HG03378 (cell line): ENCODE measurements around the gene TLX2.

ENCODE experiments used
- ATAC-seq: cut with Tn5 transposase; IDR thresholded peaks from one replicate; pipeline ENCODE4 v1.9.1; 2021; ENCODE audit warnings: mild to moderate bottlenecking, moderate library complexity; ENCODE audit not compliant: unreplicated experiment

The TLX2 gene

DNA sequence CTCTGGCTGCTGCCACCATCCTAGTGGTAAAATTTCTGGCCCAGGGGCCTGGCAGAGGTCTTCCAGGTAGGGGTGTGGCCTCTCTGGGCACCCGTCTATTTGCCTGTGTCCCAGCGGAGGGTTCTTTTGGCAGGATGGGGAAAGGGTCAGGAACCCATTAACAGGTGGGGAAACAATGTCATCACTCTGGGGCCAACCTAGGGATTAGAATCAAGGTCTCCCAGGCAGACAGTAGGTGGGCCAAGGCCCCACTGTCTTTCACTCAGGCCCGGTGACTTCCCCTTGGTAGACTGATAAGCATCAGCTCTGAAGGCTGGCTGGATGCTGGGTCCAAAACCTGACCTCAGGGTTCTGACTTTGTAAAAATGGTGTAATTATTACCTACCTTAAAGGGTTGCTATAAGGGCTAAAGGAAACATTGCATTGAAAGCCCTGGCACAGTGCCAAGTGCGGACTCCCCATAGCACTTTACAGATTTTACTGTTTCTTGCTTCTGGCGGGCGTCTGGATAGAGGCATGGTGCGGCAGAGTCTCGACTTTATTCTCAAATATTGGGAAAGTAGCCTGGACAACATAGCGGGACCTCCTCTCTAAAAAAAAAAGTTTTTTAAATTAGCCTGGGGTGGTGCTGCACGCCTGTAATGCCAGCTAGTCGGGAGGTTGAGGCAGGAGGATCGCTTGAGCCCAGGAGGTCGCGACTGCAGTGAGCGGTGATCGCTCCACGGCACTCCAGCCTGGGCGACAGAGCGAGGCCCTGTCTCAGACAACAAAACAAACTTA is 17.1 kb upstream of the TLX2 start:
- ATAC-seq: no peak

DNA sequence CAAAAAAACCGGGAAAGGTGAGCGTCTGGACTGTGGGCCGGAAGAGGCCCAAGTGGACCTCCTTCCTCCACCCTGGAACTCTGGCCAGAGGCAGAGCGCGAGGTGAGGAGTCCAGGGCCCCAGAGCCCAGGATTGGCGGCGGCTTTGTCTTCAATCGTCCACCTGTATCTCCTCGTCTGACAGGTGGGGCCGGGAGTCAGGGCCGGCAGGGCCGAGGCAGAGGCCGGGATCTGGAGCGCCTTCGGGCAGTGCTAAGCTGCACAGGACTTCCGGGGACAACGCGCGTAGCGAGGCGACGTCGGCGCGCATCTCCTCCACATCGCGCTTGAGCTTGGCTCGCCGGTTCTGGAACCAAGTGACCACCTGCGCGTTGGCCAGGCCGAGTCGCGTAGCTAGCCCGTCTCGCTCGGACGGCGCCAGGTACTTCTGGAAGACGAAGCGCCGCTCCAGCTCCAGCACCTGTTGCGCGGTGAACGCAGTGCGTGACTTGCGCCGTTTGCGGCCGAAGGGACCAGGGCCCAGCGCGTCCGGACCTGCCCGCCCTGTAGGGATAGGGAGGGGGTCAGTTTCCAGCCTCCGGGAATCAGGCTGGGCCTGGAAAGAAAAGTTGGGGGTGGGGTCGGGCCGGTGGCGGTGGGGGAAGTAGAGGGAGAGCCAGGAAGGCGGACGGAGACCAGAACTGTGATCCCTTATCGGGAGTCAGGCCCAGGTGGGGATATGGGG is 16.3 kb upstream of the TLX2 start:
- no peak for ATAC-seq

DNA sequence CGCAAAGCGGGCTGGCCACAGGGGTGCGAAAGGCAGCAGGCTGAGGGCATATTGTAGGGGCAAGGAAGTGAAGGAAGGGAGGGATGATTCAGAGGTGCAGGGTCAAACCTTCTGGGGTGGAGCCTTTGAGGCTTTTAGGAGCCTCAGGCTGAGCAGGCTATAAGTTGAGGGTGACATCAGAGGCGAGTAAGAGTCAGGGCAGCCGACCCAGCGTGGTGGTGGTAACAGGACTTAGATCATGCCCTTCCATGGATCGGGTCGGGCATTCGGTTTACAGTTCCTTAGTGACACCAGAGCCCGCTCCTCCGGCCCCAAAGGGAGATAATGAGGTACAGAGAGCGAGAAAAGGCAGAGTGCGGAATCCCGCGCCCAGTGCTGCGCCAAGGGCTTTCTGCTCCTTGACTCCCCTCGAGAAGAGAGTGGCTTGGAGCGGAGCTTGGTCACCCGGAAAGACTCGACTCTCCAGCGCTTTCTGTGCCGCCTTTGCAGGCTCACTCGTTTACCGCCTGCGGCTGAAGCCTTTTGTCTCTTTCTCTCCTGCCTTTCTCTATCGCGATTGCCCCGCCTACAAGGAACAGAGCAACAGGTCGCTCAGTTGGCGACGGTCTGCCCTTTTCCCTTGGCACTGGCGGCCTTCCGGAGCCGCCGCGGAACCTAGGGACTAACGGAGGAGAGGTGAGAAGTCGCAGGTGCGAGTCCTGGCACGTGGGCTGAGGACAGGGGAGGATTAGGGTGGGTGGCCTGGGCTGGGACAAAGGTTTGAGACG is 15.6 kb upstream of the TLX2 start:
- no peak for ATAC-seq

DNA sequence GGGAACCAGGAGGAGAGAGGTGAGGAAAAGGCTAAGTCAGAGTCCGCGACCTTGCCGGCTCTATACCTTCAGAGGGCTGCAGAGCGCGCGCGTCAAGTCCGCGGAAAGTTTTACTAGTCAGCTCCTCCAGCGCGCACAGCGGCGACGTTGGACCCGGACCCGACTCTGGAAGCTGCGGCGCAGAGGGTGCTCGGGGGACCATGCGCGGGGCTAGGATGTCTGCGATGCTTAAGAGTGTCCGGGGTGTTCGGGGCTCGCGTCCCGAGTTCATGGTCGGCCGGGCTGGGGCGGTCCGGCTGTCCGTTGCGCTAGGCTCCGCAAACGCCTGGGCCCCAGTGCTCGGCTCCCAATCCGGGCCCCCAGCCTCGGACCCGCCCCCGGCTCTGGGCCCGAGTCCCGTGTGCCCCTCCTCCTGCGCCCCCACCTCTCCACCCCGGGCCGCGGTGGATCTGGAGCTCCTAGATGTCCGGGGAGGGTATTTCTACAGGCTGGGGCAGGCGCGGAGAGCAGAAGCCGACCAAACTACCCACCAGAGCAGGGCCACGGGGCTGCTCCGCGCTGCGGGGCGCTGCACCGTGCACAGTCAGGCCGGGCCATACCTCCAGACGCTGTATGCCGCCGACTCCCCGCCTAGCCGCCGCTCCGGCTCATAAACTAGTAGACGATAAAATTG is 14.8 kb upstream of the TLX2 start, which contains the start of gene LBX2:
LBX2 (minus strand) TSS at position 337 of the 673 bp plus-strand sequence; CDS start at position 271, 66 bp downstream.
- no peak for ATAC-seq

DNA sequence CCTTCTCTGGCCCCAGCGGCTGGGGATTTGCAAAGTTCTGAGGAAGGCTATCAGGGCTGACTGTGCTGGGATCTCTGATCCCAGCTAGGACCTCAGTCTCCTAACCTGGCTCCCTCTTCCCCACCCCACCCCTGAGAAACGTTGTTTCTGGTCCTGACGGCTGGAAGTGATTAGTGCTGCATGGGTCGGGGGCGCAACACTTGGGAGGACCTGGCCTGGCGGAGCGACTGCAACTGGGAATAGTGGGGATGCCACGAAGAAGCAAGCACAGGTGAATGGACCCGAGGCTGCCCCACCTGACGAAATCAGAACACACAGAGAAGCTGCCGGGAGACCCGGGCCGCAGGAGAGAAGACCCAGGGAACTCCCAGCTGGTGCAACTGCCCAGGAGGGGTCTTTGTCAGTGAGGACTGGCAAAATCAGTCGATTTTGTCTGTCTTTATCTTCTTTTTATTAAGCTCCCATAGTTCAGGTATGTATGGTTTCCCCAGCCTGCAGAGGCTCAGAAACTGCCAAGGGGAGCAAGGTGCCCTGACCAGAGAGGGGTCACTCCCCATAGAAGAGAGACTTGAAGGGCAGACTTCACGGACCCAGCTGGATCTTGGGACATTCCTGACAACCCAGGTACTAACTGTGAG is 14.2 kb upstream of the TLX2 start:
- no peak for ATAC-seq

DNA sequence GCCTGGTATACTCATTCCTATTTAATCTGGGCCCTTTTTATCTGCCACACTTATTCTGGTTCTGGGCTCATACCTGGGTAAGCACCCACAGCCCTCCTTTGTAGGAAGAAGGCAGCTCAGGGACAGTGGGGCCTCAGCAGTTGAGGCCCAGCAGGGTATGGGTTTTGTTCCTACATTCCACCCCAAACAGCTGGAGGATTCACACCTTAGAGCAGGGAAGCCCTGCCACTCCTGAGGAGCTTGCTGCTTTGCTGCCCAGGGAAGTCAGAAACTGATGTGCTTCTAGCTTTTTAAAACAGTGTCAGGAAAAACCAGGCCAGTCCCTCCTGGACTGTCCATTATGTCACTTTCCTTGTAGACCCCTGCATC is 13.7 kb upstream of the TLX2 start:
- no peak for ATAC-seq

DNA sequence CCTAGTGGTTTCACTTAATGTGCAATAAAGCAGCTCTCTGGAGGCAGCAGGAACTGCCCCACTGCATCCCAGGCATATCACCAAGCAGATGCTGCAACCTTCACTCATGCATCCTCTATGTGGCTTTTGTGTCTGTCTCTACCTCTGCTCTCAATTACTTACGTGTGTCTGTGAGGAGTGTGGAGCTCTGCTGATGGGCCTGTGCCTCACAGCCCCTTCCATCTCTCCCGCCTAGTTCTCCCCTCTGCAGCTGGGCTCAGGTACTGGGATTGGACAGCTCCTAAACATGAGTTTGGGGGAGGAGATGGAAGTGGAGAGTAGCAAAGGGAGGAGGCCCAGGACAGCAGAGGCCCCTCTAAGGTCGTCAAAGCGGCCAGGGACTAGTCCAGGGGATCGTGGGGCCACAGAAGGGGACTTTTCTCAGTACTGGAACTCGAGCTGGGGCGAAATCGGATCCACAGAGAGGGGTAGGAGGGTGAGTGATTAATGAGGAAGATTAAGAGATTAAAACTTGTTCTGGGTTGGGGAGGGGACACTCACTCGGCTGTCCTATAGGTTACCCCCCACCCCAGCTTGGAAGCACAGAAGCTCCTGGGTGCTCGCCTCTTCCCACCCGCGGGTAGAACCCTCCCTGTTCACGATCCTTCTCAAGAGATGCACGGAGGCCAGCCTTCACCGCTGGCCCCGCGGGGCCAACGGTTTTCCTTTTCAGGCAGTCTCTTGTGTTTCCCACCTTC is 12.7 kb upstream of the TLX2 start:
- ATAC-seq: no peak

DNA sequence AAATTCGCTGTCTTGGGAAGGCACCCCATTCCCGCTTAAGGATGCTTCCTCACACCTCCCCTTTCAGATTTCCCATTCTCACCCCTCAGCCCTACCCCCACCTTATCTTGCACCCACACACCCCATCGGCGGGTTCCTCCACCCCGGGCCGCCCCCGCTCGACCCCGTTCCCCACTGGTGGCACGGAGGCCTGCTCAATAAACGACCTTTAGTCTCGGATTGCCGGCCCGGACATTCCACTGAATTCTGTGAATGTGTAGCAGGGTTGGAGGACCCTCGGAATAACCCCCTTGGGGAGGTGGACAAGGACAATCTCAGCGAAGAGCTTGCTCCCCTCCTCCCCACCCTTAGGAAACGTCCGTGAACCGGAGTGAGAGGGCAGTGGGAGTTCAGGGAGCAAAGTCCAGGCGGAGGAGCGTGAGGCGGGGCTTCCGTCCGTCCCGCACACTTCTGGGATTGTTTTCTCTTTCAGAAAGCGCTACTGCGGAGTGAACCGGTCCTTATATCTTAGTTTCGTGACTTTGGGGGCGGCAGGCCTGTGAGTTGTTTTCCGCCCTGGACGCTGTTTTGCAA is 12.0 kb upstream of the TLX2 start:
- ATAC-seq: no peak

DNA sequence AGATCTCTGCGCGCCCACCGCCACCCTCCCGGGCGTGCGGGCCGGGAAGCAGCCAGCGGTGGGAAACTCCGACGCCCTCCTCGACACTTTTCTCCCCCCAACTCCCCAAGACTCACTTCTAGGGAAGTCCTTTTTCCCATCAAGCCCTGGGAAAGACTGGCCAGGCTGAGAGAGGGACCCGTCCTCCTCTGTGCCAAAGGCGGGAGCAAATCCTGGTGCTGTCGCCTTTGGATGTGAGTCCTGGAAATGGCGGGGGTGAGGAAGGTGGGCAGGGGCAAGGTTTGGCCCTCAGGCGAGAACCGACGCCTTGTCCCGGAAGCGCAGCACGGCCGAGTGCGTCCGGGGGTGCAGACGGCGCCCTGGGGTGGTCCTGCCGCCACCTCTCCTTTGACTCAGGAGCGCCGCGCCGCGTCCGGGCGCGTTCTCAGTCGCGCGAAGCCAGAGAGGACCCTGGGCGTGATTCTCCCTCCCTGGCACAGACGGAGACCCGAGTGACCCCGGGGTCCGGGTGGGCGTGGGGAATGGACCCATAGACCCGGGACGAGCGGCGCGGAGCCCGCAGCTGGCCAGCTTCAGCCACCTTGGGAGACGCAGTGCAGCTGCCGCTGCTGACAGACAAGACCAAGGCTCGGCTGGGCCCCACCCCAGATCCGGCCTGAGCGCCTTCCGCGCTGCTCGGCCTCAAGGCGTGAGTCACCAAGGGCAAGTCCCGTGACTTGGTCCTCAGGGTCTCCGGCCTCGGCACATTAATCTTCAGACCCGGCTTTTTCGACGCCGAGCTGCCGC is 11.3 kb upstream of the TLX2 start:
- ATAC-seq: no peak

DNA sequence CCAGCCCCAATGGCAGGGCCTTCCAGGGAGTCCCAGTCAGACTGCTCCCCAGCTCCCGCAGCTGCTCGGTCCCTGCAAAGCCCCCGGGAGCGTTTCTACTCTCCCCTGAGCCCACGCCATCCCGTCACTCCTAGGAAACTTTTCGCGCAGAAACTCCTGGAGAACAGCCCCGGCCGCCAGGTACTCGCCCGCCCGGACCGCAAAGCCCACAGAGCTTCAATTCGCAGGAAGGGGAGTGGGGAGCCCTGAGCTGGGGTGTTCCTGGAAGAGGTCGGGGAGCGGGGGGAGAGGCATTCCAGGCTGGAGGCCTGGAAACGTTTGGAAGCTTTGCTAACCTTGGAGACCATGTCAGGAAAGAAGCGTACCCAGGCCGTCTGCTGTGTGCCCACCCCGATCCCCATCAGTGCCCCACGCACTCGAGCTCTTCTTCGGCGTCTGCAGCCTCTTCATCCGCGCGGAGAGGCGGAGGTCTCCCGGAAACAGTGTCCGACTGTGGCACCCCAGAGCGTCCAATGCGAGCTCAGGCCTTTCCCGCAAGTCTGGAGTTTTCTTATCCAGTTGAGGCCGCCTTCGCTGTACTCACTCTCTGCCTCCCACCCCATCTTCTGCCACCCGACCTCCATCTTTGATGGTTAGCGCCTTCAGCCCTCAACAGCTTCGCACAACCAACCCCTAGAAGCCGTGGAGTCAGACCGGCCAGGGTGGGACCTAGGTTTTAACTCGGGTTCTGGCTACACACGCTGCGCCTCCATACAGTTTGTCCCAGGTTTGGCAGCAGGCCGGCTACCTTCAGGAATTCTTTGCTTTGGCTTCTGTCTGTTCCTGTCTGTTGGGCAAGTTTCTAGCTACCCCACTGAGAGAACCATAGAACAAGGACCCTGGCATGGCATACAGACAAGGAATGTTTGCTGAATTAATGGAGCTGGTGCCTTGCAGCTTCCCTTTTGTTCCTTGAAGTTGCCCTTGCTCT is 10.5 kb upstream of the TLX2 start:
- no peak for ATAC-seq

DNA sequence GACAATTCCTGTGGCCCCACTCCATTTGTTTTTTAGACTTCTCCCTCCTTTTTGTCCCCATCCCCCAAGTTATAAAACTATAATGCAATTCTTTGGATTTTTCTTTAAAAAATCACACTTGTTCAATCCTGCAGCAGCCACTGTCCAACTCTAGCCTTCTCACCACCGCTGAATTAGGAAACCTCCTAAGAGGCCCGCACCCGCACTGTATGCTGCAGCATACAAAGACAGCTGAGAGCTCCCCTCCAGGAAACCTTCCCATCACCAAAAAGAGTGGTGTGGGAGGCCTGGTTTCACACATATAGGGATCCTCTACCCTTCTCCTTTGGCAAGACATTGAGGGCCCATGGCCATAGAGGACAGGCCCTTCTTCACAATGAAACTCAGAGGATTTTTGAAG is 9.7 kb upstream of the TLX2 start:
- ATAC-seq: no peak

DNA sequence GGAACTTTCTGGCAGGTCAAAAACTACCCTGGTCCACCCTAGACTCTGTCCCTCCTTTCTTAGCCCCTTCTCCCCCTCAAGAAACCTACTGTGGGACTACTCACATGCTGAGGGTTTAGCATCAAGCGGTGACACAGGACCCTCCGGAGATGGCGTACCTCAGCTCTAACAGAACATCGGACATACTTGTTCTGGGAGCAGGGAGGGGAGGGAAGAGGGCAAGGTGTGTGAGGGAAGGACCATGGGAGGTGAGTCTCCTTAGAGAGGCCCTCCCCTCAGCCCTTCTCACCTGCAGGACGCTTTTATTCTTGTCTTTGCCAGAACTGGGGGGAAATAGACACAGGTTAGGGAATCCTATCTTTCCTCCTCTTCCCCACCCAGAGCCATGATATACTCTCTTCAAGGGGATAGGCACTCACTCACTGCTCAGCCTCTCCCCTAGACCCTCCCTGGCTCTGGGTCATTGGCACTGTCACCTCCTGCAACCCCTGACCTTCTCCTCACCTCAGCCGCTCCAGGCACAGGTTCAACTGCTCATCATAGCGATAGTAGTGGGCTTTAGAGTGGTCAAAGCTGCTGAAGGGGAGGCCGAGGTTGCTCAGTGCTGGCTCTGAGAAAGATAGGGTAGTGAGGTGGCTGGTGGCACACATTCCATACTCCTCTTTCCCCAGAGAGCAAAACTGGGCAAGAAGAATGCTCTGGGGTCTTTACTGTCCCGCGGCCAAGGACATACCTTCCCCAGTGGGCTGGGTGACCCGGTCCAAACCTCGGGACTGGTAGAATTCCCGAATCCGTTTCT is 8.6 kb upstream of the TLX2 start:
- no peak for ATAC-seq

DNA sequence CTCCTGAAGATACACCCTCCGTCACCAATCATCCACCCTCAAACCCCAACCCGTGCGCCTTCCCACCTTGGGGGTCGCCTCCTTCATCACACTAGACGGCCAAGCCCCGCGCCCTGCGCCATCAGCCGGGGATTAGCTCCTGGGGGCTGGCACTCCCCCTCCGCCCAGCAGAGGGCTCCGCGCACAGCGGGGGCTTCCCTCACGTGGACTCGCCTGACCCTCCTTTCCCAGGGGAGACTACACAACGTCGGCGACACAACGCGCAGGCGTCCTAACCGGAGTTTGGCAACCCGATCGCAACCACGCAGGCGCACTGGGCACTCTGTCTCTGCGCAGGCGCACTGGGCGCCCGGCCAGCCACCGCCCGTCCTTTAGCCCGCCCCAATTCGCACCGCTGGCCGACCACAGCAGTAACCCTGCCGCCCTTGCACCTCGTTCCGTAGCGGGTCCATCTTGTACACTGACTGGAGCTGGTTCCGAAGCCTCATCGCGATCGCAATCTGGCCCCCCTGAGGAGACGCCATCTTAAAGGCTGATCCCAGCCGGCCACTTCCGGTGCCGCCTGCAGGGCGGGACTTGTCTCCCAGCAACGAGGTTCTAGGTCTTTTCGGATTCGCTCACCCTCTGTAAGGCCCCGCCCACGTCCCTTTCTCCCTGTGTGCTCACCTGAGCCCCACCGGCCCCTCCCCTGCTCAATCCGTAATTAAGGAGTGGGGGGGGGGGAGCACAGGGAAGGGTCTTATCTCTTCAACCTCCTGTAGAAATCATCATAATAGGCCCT is 6.9 kb upstream of the TLX2 start, which contains the start of gene PCGF1:
PCGF1 (minus strand) TSS at position 551 of the 781 bp plus-strand sequence; CDS start at position 524, 27 bp downstream.
- ATAC-seq: peak; percentile 88

DNA sequence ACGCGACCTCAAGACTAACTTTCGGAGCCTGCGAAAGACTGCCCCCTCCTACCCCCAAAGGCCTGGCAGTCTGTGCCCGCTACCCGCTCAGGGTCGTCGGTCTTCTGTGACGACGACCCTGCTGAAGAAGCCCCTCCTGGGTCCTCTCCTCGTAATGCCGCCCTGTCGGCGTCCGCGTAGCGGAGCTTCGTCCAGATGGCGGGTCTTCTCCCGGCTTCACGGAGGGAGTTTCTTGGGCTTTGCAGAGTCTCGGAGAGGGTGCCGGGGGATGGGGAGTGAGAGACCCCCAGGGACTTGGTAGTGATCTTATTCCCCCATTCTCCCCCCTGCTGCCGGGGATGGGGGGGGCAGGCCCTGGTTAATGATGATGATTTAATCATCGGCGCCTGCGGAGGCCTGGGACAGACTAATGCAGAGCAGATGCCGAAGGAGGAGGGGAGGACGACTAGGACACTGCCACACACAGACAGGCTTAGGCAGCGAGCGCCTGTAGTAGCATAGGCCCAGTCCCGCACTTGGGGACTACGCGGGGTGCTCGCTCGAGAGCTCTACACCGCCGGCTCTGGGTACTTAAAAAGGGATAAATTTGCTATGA is 6.2 kb upstream of the TLX2 start:
- ATAC-seq: peak; percentile 1

DNA sequence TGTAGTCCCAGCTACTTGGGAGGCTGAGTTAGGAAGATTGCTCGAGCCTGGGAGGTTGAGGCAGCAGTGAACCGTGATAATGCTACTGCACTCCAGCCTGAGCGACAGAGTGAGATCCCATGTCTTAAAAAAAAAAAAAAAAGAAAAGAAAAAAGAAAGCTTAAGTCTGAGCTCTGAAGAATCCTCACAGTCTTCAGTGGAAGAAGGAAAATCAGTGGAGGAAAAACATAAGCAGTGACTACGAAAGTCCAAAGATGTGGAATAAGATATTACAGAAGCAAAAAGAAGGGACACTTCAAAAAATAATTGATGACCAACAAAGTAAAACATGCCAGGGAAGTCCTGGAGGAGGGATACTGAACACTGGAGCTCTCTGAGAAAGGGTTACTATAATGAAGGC is 4.0 kb upstream of the TLX2 start:
- no peak for ATAC-seq
